Caco-2 (cell line): Measurements from ENCODE around the gene YIF1B. TPM values are rescaled to one million over a fixed set of nuclear protein-coding genes. Genes with fewer than 3 reads are reported as not detected.
"Not testable (repeated sequence)": the region's sequence is repeated elsewhere in the genome, so short reads cannot be mapped to it uniquely, and the experiment has no call there.

ENCODE experiments used
- BruUV-seq: library from RNA; stranded (reverse); fragments of 400-500 nt; replicated peaks from 2 replicates; lab custom pipeline; 2021; lab: Mats Ljungman, UMichigan
- CTCF ChIA-PET: fragments of 300-600 bp; sonication (Branson Sonifier 250); formaldehyde crosslinking; loops from one replicate; lab custom pipeline; 2022; ENCODE audit warnings: antibody characterized with exemption; lab: Charles Lee
- POLR2A ChIA-PET: fragments of 300-600 bp; sonication (Branson Sonifier 250); formaldehyde crosslinking; loops from one replicate; lab custom pipeline; 2022; ENCODE audit warnings: antibody characterized with exemption; lab: Charles Lee
- DNase-seq, 2 experiments: peaks; one replicate each; pipeline versions ENCODE4 v3.0.0 to v3.0.0-alpha.2; 2020 to 2022
- H3K27me3 ChIP-seq: replicated peaks from 2 replicates; pipeline ENCODE4 v1.6.0; 2011; ENCODE audit warnings: low read length; ENCODE audit not compliant: control insufficient read depth, insufficient read depth
- H3K36me3 ChIP-seq: 2 replicates; pipeline ENCODE4 v1.5.1; 2011; ENCODE audit warnings: low read length; ENCODE audit not compliant: control insufficient read depth, insufficient read depth
- H3K4me1 ChIP-seq: fragments of 250-450 bp; sonication (Bioruptor Pico); 2 replicates; pipeline ENCODE4 v1.5.1; 2020; ENCODE audit warnings: mild to moderate bottlenecking
- H3K4me3 ChIP-seq: 2 replicates; pipeline ENCODE4 v1.5.1; 2011; ENCODE audit warnings: low read depth, mild to moderate bottlenecking, control low read depth, low read length
- H3K9me3 ChIP-seq: fragments of 250-450 bp; sonication (Bioruptor Pico); 2 replicates; pipeline ENCODE4 v1.5.1; 2020; ENCODE audit warnings: mild to moderate bottlenecking, moderate library complexity
- H3K27ac Mint-ChIP-seq: one replicate; pipeline ENCODE4 v1.8.0; 2022; ENCODE audit warnings: mixed read lengths; ENCODE audit not compliant: unreplicated experiment
- H3K27me3 Mint-ChIP-seq: one replicate; pipeline ENCODE4 v1.8.0; 2022; ENCODE audit warnings: mixed read lengths; ENCODE audit not compliant: insufficient read depth, unreplicated experiment
- H3K36me3 Mint-ChIP-seq: one replicate; pipeline ENCODE4 v1.8.0; 2022; ENCODE audit warnings: mild to moderate bottlenecking, mixed read lengths; ENCODE audit not compliant: insufficient read depth, unreplicated experiment
- H3K4me1 Mint-ChIP-seq: one replicate; pipeline ENCODE4 v1.8.0; 2022; ENCODE audit warnings: low read depth, mixed read lengths; ENCODE audit not compliant: unreplicated experiment
- H3K4me3 Mint-ChIP-seq: one replicate; pipeline ENCODE4 v1.8.0; 2022; ENCODE audit warnings: mild to moderate bottlenecking, moderate library complexity, mixed read lengths; ENCODE audit not compliant: unreplicated experiment
- H3K9me3 Mint-ChIP-seq: one replicate; pipeline ENCODE4 v1.8.0; 2022; ENCODE audit warnings: mixed read lengths; ENCODE audit not compliant: unreplicated experiment
- intact Hi-C: fragments of 100-400 bp; cut with micrococcal nuclease; formaldehyde crosslinking; loops from one replicate; pipeline ENCODE4 v1.10.0; 2022; ENCODE audit not compliant: unreplicated experiment
- total RNA-seq: library from RNA; stranded (reverse); gene quantifications from 2 replicates; pipeline ENCODE4 v1.2.3, GENCODE V29; 2022
- TF ChIP-seq, protein P1 (sequence below), 2 experiments: fragments of 200-600 bp in 1 of 2; IDR thresholded peaks; 1 replicate in 1 of 2; 2 replicates in 1 of 2; pipeline versions ENCODE4 v1.5.1 to v1.8.0; 2011 to 2022; ENCODE audit warnings: antibody characterized with exemption in 1 of 2, control low read depth in 1 of 2, inconsistent platforms in 1 of 2, low read depth in 1 of 2, low read length in 1 of 2, mild to moderate bottlenecking in 1 of 2, moderate library complexity in 1 of 2; ENCODE audit not compliant: insufficient read depth in 1 of 2, severe bottlenecking in 1 of 2, unreplicated experiment in 1 of 2

The YIF1B gene
- total RNA-seq, 1 experiment from 2014 or later = 66.7 TPM

GRCh38 chr19:38263689-38264485, 51.9 kb downstream of the YIF1B start:
- H3K27me3 ChIP-seq = no peaks in the 10 kb centered on the region
- Mint-ChIP-seq H3K4me1 (peaks cover 54% of the 10 kb centered on the region), H3K27ac (peak overlapping the region; percentile 98), H3K4me3 (peak overlapping the region; percentile 99), H3K36me3 (peaks cover 59% of the 10 kb centered on the region), H3K9me3 (no peaks in the 10 kb centered on the region), H3K27me3 (no peaks in the 10 kb centered on the region)
- TF ChIP-seq, protein P1, sequence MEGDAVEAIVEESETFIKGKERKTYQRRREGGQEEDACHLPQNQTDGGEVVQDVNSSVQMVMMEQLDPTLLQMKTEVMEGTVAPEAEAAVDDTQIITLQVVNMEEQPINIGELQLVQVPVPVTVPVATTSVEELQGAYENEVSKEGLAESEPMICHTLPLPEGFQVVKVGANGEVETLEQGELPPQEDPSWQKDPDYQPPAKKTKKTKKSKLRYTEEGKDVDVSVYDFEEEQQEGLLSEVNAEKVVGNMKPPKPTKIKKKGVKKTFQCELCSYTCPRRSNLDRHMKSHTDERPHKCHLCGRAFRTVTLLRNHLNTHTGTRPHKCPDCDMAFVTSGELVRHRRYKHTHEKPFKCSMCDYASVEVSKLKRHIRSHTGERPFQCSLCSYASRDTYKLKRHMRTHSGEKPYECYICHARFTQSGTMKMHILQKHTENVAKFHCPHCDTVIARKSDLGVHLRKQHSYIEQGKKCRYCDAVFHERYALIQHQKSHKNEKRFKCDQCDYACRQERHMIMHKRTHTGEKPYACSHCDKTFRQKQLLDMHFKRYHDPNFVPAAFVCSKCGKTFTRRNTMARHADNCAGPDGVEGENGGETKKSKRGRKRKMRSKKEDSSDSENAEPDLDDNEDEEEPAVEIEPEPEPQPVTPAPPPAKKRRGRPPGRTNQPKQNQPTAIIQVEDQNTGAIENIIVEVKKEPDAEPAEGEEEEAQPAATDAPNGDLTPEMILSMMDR (IDR thresholded peaks at IDR 0.05; ENCODE audit: insufficient read depth in 1 of 2, low read depth in 1 of 2, low read length in 1 of 2, severe bottlenecking in 1 of 2, unreplicated experiment in 1 of 2) = no peak
- peaks cover 49% of the 10 kb centered on the region for H3K4me1 ChIP-seq
- H3K36me3 ChIP-seq = no peaks in the 10 kb centered on the region
- H3K9me3 ChIP-seq = no peaks in the 10 kb centered on the region
- DNase-seq = peak; percentile 98 to 100
- ChIA-PET CTCF (interaction anchor here (0.7 to 2.0 kb wide), 7 partner anchors 15 to 110 kb away, joined by 3 to 16 read pairs (median 4); no protein-coding TSS in a partner anchor), POLR2A (interaction anchor here (0.6 to 2.5 kb wide), 11 partner anchors 9 to 357 kb away, joined by 3 to 10 read pairs (median 7); partner anchors contain the start of genes C19orf33, GGN, PPP1R14A and PSMD8)
- H3K4me3 ChIP-seq = peak overlapping the region; percentile 15
- BruUV-seq = TSS peak; percentile 94
- intact Hi-C loops = loop anchor here (1.0 kb wide), 6 partner anchors 9 to 71 kb away; partner anchors contain the start of gene CATSPERG

DNA sequence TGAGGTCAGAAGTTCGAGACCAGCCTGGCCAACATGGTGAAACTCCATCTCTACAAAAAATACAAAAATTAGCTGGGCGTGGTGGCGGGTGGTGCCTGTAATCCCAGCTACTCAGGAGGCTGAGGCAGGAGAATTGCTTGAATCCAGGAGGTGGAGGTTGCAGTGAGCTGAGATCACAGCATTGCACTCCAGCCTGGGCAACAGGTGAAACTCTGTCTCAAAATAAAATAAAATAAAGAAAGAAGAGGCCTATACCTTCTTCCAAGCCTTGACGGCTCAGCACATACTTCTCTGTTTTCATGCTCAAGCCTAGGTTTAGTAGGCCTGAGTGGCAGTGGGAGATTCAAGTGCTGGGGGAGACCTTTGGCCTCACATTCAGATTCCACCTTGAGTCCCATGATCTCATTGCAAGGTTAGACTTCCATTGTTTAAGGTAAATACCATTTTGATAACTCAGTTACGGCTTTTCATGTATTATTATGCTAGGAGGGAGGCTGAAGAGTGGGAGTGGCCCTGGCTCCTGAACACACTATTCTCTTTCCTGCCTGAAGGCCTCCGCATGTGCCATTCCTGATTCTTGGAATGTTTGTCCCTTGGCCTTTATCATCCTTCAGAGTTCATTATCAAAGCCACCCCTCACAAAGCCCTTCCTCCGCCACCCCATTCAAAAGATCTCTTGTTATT, 53.0 kb downstream of the YIF1B start:
- CTCF ChIA-PET = no interaction called here
- intact Hi-C loops = no loop called here

GRCh38 chr19:38261942-38262341, 53.8 kb downstream of the YIF1B start:
- H3K36me3 ChIP-seq, H3K27me3 ChIP-seq, H3K4me3 Mint-ChIP-seq, BruUV-seq, CTCF ChIA-PET, H3K9me3 Mint-ChIP-seq, intact Hi-C loops, H3K27ac Mint-ChIP-seq, H3K4me3 ChIP-seq, POLR2A ChIA-PET, H3K9me3 ChIP-seq, H3K27me3 Mint-ChIP-seq: not testable (repeated sequence)
- Mint-ChIP-seq H3K36me3 (peaks cover 41% of the 10 kb centered on the region), H3K4me1 (peaks cover 34% of the 10 kb centered on the region)
- peak in 1 of 2 experiments; percentile 59 for DNase-seq
- peaks cover 33% of the 10 kb centered on the region for H3K4me1 ChIP-seq

More for the DNA sequence above, 53.0 kb downstream of the YIF1B start:
- TF ChIP-seq, protein P1 (IDR thresholded peaks at IDR 0.05; ENCODE audit: insufficient read depth in 1 of 2, low read depth in 1 of 2, low read length in 1 of 2, severe bottlenecking in 1 of 2, unreplicated experiment in 1 of 2) = no peak
- H3K4me1 Mint-ChIP-seq = peaks cover 42% of the 10 kb centered on the region
- Histone ChIP-seq H3K4me1 (peaks cover 38% of the 10 kb centered on the region), H3K36me3 (no peaks in the 10 kb centered on the region), H3K27me3 (no peaks in the 10 kb centered on the region), H3K4me3 (no peak overlapping the region), H3K9me3 (no peaks in the 10 kb centered on the region)
- POLR2A ChIA-PET = no interaction called here
- H3K4me3 Mint-ChIP-seq = peak overlapping the region; percentile 99
- peak overlapping the region; percentile 98 for H3K27ac Mint-ChIP-seq
- BruUV-seq = no TSS peak
- H3K36me3 Mint-ChIP-seq = peaks cover 49% of the 10 kb centered on the region
- no peaks in the 10 kb centered on the region for H3K27me3 Mint-ChIP-seq
- no peaks in the 10 kb centered on the region for H3K9me3 Mint-ChIP-seq
- peak in 1 of 2 experiments; percentile 57 for DNase-seq
